ENCODE results near the gene CMIP. TPM values are rescaled to one million over a fixed set of nuclear protein-coding genes. Genes with fewer than 3 reads are reported as not detected.

CMIP gene
- total RNA-seq, 4 donors from 2014 or later, result 44.6 to 152 (median 76.5) TPM

GRCh38 chr16:81713295-81713772 lies 268.7 kb downstream of the CMIP start:
- Histone ChIP-seq H3K27me3 (no peaks in the 10 kb centered on the region), H3K4me1 (peaks cover 0 to 29% (median 2%) of the 10 kb centered on the region in 4 donors), H3K9me3 (no peaks in the 10 kb centered on the region), H3K36me3 (peaks cover 0 to 27% (median 0%) of the 10 kb centered on the region in 3 donors), H3K27ac (no peak overlapping the region), H3K4me3 (no peak overlapping the region)
- DNase-seq, result no peak
- TF ChIP-seq CTCF (IDR thresholded peaks at IDR 0.05), result no peak
- no peak for TF ChIP-seq POLR2A (IDR thresholded peaks at IDR 0.05)

- Histone ChIP-seq H3K9me3 (no peaks in the 10 kb centered on the region), H3K4me3 (no peak overlapping the region), H3K36me3 (peaks cover 0 to 22% (median 0%) of the 10 kb centered on the region in 3 donors), H3K27me3 (no peaks in the 10 kb centered on the region), H3K4me1 (peaks cover 0 to 24% (median 2%) of the 10 kb centered on the region in 4 donors), H3K27ac (no peak overlapping the region)
- no peak for DNase-seq
- TF ChIP-seq POLR2A (IDR thresholded peaks at IDR 0.05), result no peak
These were observed 269.2 kb downstream of the CMIP start for GRCh38 chr16:81713796-81714195.

GRCh38 chr16:81714583-81714982 lies 270.0 kb downstream of the CMIP start:
- no peak overlapping the region for H3K4me3 ChIP-seq
- H3K27ac ChIP-seq, result peak overlapping the region in 2 of 4 donors; percentile 35 to 60
- no peak for TF ChIP-seq POLR2A (IDR thresholded peaks at IDR 0.05)
- TF ChIP-seq CTCF (IDR thresholded peaks at IDR 0.05), result no peak
- H3K9me3 ChIP-seq, result no peaks in the 10 kb centered on the region
- no peaks in the 10 kb centered on the region for H3K27me3 ChIP-seq
- no peak for DNase-seq
- peaks cover 0 to 16% (median 2%) of the 10 kb centered on the region in 4 donors for H3K4me1 ChIP-seq
- peaks cover 0 to 14% (median 0%) of the 10 kb centered on the region in 3 donors for H3K36me3 ChIP-seq

GRCh38 chr16:81715358-81716196 lies 271.0 kb downstream of the CMIP start:
- peak in 1 of 3 donors; percentile 62 for DNase-seq
- H3K4me1 ChIP-seq, result peaks cover 0 to 13% (median 2%) of the 10 kb centered on the region in 4 donors
- H3K9me3 ChIP-seq, result no peaks in the 10 kb centered on the region
- TF ChIP-seq POLR2A (IDR thresholded peaks at IDR 0.05) (no peak), CTCF (IDR thresholded peaks at IDR 0.05) (no peak)
- peak overlapping the region; percentile 36 to 63 (median 56) for H3K27ac ChIP-seq
- peaks cover 0 to 4% (median 0%) of the 10 kb centered on the region in 3 donors for H3K36me3 ChIP-seq
- no peak overlapping the region for H3K4me3 ChIP-seq
- H3K27me3 ChIP-seq, result no peaks in the 10 kb centered on the region

- DNase-seq, result peak in 1 of 3 donors; percentile 58
- no peaks in the 10 kb centered on the region for H3K27me3 ChIP-seq
- H3K4me3 ChIP-seq, result no peak overlapping the region
- peak overlapping the region in 2 of 4 donors; percentile 60 to 63 for H3K27ac ChIP-seq
- H3K4me1 ChIP-seq, result peaks cover 0 to 8% (median 2%) of the 10 kb centered on the region in 4 donors
- H3K36me3 ChIP-seq, result no peaks in the 10 kb centered on the region
- no peak for TF ChIP-seq POLR2A (IDR thresholded peaks at IDR 0.05)
- no peak for TF ChIP-seq CTCF (IDR thresholded peaks at IDR 0.05)
- H3K9me3 ChIP-seq, result no peaks in the 10 kb centered on the region
These were observed 272.0 kb downstream of the CMIP start for GRCh38 chr16:81716478-81717225.

Data from Peyer's patch (tissue), 4 donors.